HG03280 (cell line): ENCODE results near the gene MYD88.

Source experiments
- ATAC-seq: cut with Tn5 transposase; IDR thresholded peaks from one replicate; pipeline ENCODE4 v1.9.1; 2021; ENCODE audit warnings: mild to moderate bottlenecking, moderate library complexity; ENCODE audit not compliant: unreplicated experiment

Gene MYD88

GRCh38 chr3:38111696-38112377 lies 26.6 kb upstream of the MYD88 start:
- no peak for ATAC-seq

- ATAC-seq, result no peak
Measured at GRCh38 chr3:38112378-38112761, 26.1 kb upstream of the MYD88 start.

GRCh38 chr3:38114052-38114874 lies 24.2 kb upstream of the MYD88 start:
- no peak for ATAC-seq

GRCh38 chr3:38114875-38115644 lies 23.4 kb upstream of the MYD88 start:
- no peak for ATAC-seq

- ATAC-seq, result no peak
Measured at GRCh38 chr3:38115645-38116427, 22.6 kb upstream of the MYD88 start.

GRCh38 chr3:38116471-38117162 lies 21.8 kb upstream of the MYD88 start:
- no peak for ATAC-seq

GRCh38 chr3:38117163-38117716 lies 21.2 kb upstream of the MYD88 start:
- no peak for ATAC-seq

- ATAC-seq, result peak; percentile 66
Measured at GRCh38 chr3:38117748-38118420, 20.6 kb upstream of the MYD88 start.

- no peak for ATAC-seq
Measured at GRCh38 chr3:38118421-38119247, 19.8 kb upstream of the MYD88 start.

- no peak for ATAC-seq
Measured at GRCh38 chr3:38119248-38119544, 19.3 kb upstream of the MYD88 start.

- ATAC-seq, result no peak
Measured at GRCh38 chr3:38119821-38120692, 18.4 kb upstream of the MYD88 start.

- no peak for ATAC-seq
Measured at GRCh38 chr3:38120693-38121450, 17.6 kb upstream of the MYD88 start.

GRCh38 chr3:38121451-38121831 lies 17.0 kb upstream of the MYD88 start:
- no peak for ATAC-seq

GRCh38 chr3:38121832-38122461 lies 16.5 kb upstream of the MYD88 start:
- no peak for ATAC-seq

- ATAC-seq, result no peak
Measured at GRCh38 chr3:38122712-38123290, 15.7 kb upstream of the MYD88 start.
